Loucy (cell line): ENCODE data around the gene STXBP2.

ENCODE experiments used
- EZH2phosphoT487 ChIP-seq: fragments of 200-600 bp; IDR thresholded peaks from 2 replicates; pipeline ENCODE4 v1.6.1; 2018; ENCODE audit warnings: antibody characterized with exemption, mild to moderate bottlenecking, moderate library complexity, borderline replicate concordance
- TF ChIP-seq, protein P1 (sequence below): fragments of 200-600 bp; sonication (generic); conservative IDR thresholded peaks from 2 replicates; pipeline ENCODE4 v1.5.1; 2014; ENCODE audit warnings: mild to moderate bottlenecking, antibody characterized with exemption, low read length

DNA sequence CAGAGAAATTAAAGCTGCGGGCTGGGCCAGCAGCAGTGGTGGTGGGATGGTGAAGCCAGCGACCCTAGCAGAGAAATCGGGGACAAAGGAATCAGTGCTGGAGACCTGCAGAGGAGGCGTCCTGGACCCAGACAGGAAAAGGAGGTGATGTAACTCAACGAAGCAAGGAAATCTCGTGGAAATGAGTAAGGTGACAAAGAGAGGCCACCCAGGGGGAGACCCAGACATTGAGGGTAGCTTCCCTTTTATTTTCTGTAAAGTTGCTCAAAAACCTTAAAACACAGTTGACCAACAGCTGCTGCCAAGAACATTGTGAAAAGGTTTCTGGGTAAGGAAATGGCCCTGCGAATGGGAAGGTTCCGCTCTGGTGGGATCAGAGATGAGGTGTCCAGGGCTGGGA is 18.7 kb downstream of the STXBP2 start:
- TF ChIP-seq, protein P1, sequence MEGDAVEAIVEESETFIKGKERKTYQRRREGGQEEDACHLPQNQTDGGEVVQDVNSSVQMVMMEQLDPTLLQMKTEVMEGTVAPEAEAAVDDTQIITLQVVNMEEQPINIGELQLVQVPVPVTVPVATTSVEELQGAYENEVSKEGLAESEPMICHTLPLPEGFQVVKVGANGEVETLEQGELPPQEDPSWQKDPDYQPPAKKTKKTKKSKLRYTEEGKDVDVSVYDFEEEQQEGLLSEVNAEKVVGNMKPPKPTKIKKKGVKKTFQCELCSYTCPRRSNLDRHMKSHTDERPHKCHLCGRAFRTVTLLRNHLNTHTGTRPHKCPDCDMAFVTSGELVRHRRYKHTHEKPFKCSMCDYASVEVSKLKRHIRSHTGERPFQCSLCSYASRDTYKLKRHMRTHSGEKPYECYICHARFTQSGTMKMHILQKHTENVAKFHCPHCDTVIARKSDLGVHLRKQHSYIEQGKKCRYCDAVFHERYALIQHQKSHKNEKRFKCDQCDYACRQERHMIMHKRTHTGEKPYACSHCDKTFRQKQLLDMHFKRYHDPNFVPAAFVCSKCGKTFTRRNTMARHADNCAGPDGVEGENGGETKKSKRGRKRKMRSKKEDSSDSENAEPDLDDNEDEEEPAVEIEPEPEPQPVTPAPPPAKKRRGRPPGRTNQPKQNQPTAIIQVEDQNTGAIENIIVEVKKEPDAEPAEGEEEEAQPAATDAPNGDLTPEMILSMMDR = no peak
- TF ChIP-seq EZH2phosphoT487 = no peak
